NCI-H510A (cell line): ENCODE data around the gene PILRB.
"Not testable (repeated sequence)": the region's sequence is repeated elsewhere in the genome, so short reads cannot be mapped to it uniquely, and the experiment has no call there.

ENCODE experiments used
- DNase-seq: peaks from one replicate; lab custom pipeline; 2025; lab: John Stamatoyannopoulos, UW

PILRB gene

GRCh38 chr7:100358027-100358856 is at the start of gene PILRB:
PILRB (plus strand) TSS chr7:100358117; CDS start chr7:100358303, 186 bp downstream.
- DNase-seq = no peak

- not testable (repeated sequence) for DNase-seq
Observed at GRCh38 chr7:100318329-100318728, 39.6 kb upstream of the PILRB start.

- DNase-seq = not testable (repeated sequence)
Observed at GRCh38 chr7:100321648-100322047, 36.3 kb upstream of the PILRB start.

- not testable (repeated sequence) for DNase-seq
Observed at GRCh38 chr7:100324194-100324593, 33.7 kb upstream of the PILRB start.

GRCh38 chr7:100325671-100326070 is 32.2 kb upstream of the PILRB start:
- DNase-seq = not testable (repeated sequence)

- DNase-seq = not testable (repeated sequence)
Observed at GRCh38 chr7:100326914-100327313, 31.0 kb upstream of the PILRB start.

GRCh38 chr7:100335566-100336466 is 22.1 kb upstream of the PILRB start:
- DNase-seq = peak; percentile 84

- not testable (repeated sequence) for DNase-seq
Observed at GRCh38 chr7:100338083-100338696, 19.7 kb upstream of the PILRB start.

- not testable (repeated sequence) for DNase-seq
Observed at GRCh38 chr7:100341286-100341685, 16.6 kb upstream of the PILRB start.

- no peak for DNase-seq
Observed at GRCh38 chr7:100342765-100343164, 15.2 kb upstream of the PILRB start.

- not testable (repeated sequence) for DNase-seq
Observed at GRCh38 chr7:100344124-100344559, 13.8 kb upstream of the PILRB start.

- peak; percentile 3 for DNase-seq
Observed at GRCh38 chr7:100344560-100345287, 13.2 kb upstream of the PILRB start.

GRCh38 chr7:100345288-100345672 is 12.6 kb upstream of the PILRB start:
- not testable (repeated sequence) for DNase-seq

- DNase-seq = no peak
Observed at GRCh38 chr7:100346921-100347320, 11.0 kb upstream of the PILRB start.

- no peak for DNase-seq
Observed at GRCh38 chr7:100348805-100349204, 9.1 kb upstream of the PILRB start.

GRCh38 chr7:100349757-100350156 is 8.2 kb upstream of the PILRB start:
- no peak for DNase-seq

GRCh38 chr7:100351657-100352058 is 6.3 kb upstream of the PILRB start:
- DNase-seq = no peak

GRCh38 chr7:100352230-100352781 is 5.6 kb upstream of the PILRB start:
- not testable (repeated sequence) for DNase-seq

- no peak for DNase-seq
Observed at GRCh38 chr7:100352984-100353684, 4.8 kb upstream of the PILRB start.

- no peak for DNase-seq
Observed at GRCh38 chr7:100353685-100354330, 4.1 kb upstream of the PILRB start.
